WTC11 (cell line): Measurements from ENCODE around the gene DTNA. TPM values are rescaled to one million over a fixed set of nuclear protein-coding genes. Genes with fewer than 3 reads are reported as not detected.

Experiments used
- ATAC-seq: fragments of 200-7000 bp; cut with Tn5 transposase; 2 replicates; pipeline ENCODE4 v1.10.0; 2021; ENCODE audit warnings: mild to moderate bottlenecking, moderate library complexity
- CTCF ChIA-PET: fragments of 300-600 bp; sonication (Branson Sonifier 250); formaldehyde crosslinking; loops from one replicate; lab custom pipeline; 2021; ENCODE audit warnings: antibody characterized with exemption; lab: Charles Lee
- POLR2A ChIA-PET: fragments of 350-600 bp; sonication (Branson Sonifier 250); formaldehyde crosslinking; loops from one replicate; lab custom pipeline; 2021; ENCODE audit warnings: antibody characterized with exemption; lab: Charles Lee
- DNase-seq: peaks from one replicate; pipeline ENCODE4 v3.0.0; 2021; ENCODE audit warnings: low spot score
- H3K27ac Mint-ChIP-seq: 2 replicates; pipeline ENCODE4 v1.8.0; 2021; ENCODE audit warnings: mixed read lengths
- H3K27me3 Mint-ChIP-seq: 2 replicates; pipeline ENCODE4 v1.8.0; 2021; ENCODE audit warnings: low read depth, mild to moderate bottlenecking, moderate library complexity, mixed read lengths
- H3K36me3 Mint-ChIP-seq: 2 replicates; pipeline ENCODE4 v1.8.0; 2021; ENCODE audit warnings: mixed read lengths
- H3K4me1 Mint-ChIP-seq: 2 replicates; pipeline ENCODE4 v1.8.0; 2022; ENCODE audit warnings: mixed read lengths
- H3K4me3 Mint-ChIP-seq: 2 replicates; pipeline ENCODE4 v1.8.0; 2021; ENCODE audit warnings: mild to moderate bottlenecking, moderate library complexity, mixed read lengths
- H3K9me3 Mint-ChIP-seq: 2 replicates; pipeline ENCODE4 v1.8.0; 2021; ENCODE audit warnings: mixed read lengths
- ARID4B ChIP-seq: sonication (generic); formaldehyde crosslinking; IDR thresholded peaks from 2 replicates; pipeline ENCODE4 v1.8.0; 2023; ENCODE audit warnings: missing genetic modification reagents, mild to moderate bottlenecking, borderline replicate concordance
- ATF1 ChIP-seq: sonication (generic); formaldehyde crosslinking; IDR thresholded peaks from 2 replicates; pipeline ENCODE4 v1.8.1; 2023; ENCODE audit warnings: mild to moderate bottlenecking, moderate library complexity, missing genetic modification reagents
- ATF3 ChIP-seq: sonication (generic); formaldehyde crosslinking; conservative IDR thresholded peaks from 2 replicates; pipeline ENCODE4 v1.8.1; 2022; ENCODE audit warnings: mild to moderate bottlenecking, missing genetic modification reagents
- CREB1 ChIP-seq: sonication (generic); formaldehyde crosslinking; IDR thresholded peaks from 2 replicates; pipeline ENCODE4 v1.8.0; 2023; ENCODE audit warnings: mild to moderate bottlenecking, missing genetic modification reagents
- E2F1 ChIP-seq: sonication (generic); formaldehyde crosslinking; IDR thresholded peaks from 2 replicates; pipeline ENCODE4 v1.8.0; 2022; ENCODE audit warnings: mild to moderate bottlenecking, missing genetic modification reagents
- E2F4 ChIP-seq: sonication (generic); formaldehyde crosslinking; IDR thresholded peaks from 2 replicates; pipeline ENCODE4 v1.8.1; 2022; ENCODE audit warnings: low read depth, mild to moderate bottlenecking, moderate library complexity, missing genetic modification reagents, borderline replicate concordance
- EMX1 ChIP-seq: fragments of 250-450 bp; sonication (Bioruptor Pico); IDR thresholded peaks from 2 replicates; pipeline ENCODE4 v1.8.0; 2021; ENCODE audit warnings: mild to moderate bottlenecking
- ESRRA ChIP-seq: sonication (generic); formaldehyde crosslinking; IDR thresholded peaks from 2 replicates; pipeline ENCODE4 v1.8.1; 2022; ENCODE audit warnings: mild to moderate bottlenecking, missing genetic modification reagents, borderline replicate concordance
- KAT7 ChIP-seq: sonication (generic); formaldehyde crosslinking; IDR thresholded peaks from 2 replicates; pipeline ENCODE4 v1.8.1; 2023; ENCODE audit warnings: missing genetic modification reagents, mild to moderate bottlenecking, borderline replicate concordance
- MAX ChIP-seq: sonication (generic); formaldehyde crosslinking; IDR thresholded peaks from 2 replicates; pipeline ENCODE4 v1.8.0; 2022; ENCODE audit warnings: mild to moderate bottlenecking, missing genetic modification reagents
- NR3C1 ChIP-seq: sonication (generic); formaldehyde crosslinking; conservative IDR thresholded peaks from 2 replicates; pipeline ENCODE4 v1.8.1; 2023; ENCODE audit warnings: low read depth, mild to moderate bottlenecking, missing genetic modification reagents
- SMAD3 ChIP-seq: sonication (generic); formaldehyde crosslinking; IDR thresholded peaks from 2 replicates; pipeline ENCODE4 v1.8.0; 2022; ENCODE audit warnings: missing genetic modification reagents, mild to moderate bottlenecking, borderline replicate concordance
- ZMAT4 ChIP-seq: fragments of 250-450 bp; sonication (Bioruptor Pico); IDR thresholded peaks from 2 replicates; pipeline ENCODE4 v1.9.0; 2021; ENCODE audit warnings: mild to moderate bottlenecking
- ZNF138 ChIP-seq: sonication (generic); formaldehyde crosslinking; conservative IDR thresholded peaks from 2 replicates; pipeline ENCODE4 v1.8.1; 2022; ENCODE audit warnings: mild to moderate bottlenecking, moderate library complexity, missing genetic modification reagents
- ZNF263 ChIP-seq: sonication (generic); formaldehyde crosslinking; IDR thresholded peaks from 2 replicates; pipeline ENCODE4 v1.8.1; 2022; ENCODE audit warnings: low read depth, mild to moderate bottlenecking, moderate library complexity, missing genetic modification reagents
- total RNA-seq: library from RNA; stranded (reverse); gene quantifications from 3 replicates; pipeline ENCODE4 v1.2.3, GENCODE V29; 2021

Gene DTNA
- total RNA-seq, 1 experiment from 2014 or later: 16.1 TPM

- no peak overlapping the region for H3K4me3 Mint-ChIP-seq
- H3K36me3 Mint-ChIP-seq: peaks cover 3% of the 10 kb centered on the region; the same call in 1 of the 2 replicates
- CTCF ChIA-PET: interaction anchor here (0.6 kb wide), 1 partner anchor 13 kb away, joined by 3 read pairs; no protein-coding TSS in a partner anchor
- POLR2A ChIA-PET: no interaction called here
- DNase-seq: no peak
- H3K9me3 Mint-ChIP-seq: peaks cover 14% of the 10 kb centered on the region
- no peak for ATAC-seq
- H3K27ac Mint-ChIP-seq: no peak overlapping the region
- H3K4me1 Mint-ChIP-seq: peaks cover 12% of the 10 kb centered on the region
- TF ChIP-seq E2F4 (CRISPR knock-in tag): no peak
- TF ChIP-seq ATF3 (CRISPR knock-in tag): no peak
- TF ChIP-seq ZMAT4 (CRISPR knock-in tag): no peak
- TF ChIP-seq KAT7 (CRISPR knock-in tag): no peak
- TF ChIP-seq E2F1 (CRISPR knock-in tag): no peak
- TF ChIP-seq ZNF138 (CRISPR knock-in tag): no peak
- TF ChIP-seq ARID4B (CRISPR knock-in tag): no peak
- TF ChIP-seq ATF1: no peak
- TF ChIP-seq SMAD3 (CRISPR knock-in tag): no peak
- TF ChIP-seq EMX1 (CRISPR knock-in tag): no peak
- no peak for TF ChIP-seq MAX
- TF ChIP-seq CREB1: no peak
- H3K27me3 Mint-ChIP-seq: no peaks in the 10 kb centered on the region
Observed at GRCh38 chr18:34775461-34775860, 65.4 kb downstream of the DTNA start.

- no peak overlapping the region for H3K27ac Mint-ChIP-seq
- H3K36me3 Mint-ChIP-seq: no peaks in the 10 kb centered on the region; the same call in 1 of the 2 replicates
- peaks cover 2% of the 10 kb centered on the region for H3K4me1 Mint-ChIP-seq
- H3K9me3 Mint-ChIP-seq: peaks cover 10% of the 10 kb centered on the region
- no peak overlapping the region for H3K4me3 Mint-ChIP-seq
- TF ChIP-seq NR3C1 (CRISPR knock-in tag) (no peak), ZNF263 (no peak), ESRRA (CRISPR knock-in tag) (no peak)
- POLR2A ChIA-PET: no interaction called here
- CTCF ChIA-PET: no interaction called here
- no peaks in the 10 kb centered on the region for H3K27me3 Mint-ChIP-seq
- no peak for DNase-seq
- no peak for ATAC-seq
Observed at GRCh38 chr18:34779112-34779511, 69.0 kb downstream of the DTNA start.
